Epithelial cell of esophagus (primary cell): ENCODE measurements around the gene KAT2A.
"Not testable (repeated sequence)": the region's sequence is repeated elsewhere in the genome, so short reads cannot be mapped to it uniquely, and the experiment has no call there.

Experiments
- DNase-seq: peaks from one replicate; pipeline ENCODE4 v3.0.0; 2010; ENCODE audit warnings: low read depth
- H3K4me3 ChIP-seq: 2 replicates; pipeline ENCODE4 v1.5.1; 2011; ENCODE audit warnings: mild to moderate bottlenecking, low read length, control low read depth
- CTCF ChIP-seq: IDR thresholded peaks from 2 replicates; pipeline ENCODE4 v1.5.1; 2011; ENCODE audit warnings: low read depth, mild to moderate bottlenecking, low read length, control low read depth, inconsistent platforms; ENCODE audit not compliant: insufficient read depth; ENCODE audit errors: missing control alignments

Gene KAT2A

GRCh38 chr17:42142371-42142896 lies 21.3 kb upstream of the KAT2A start:
- DNase-seq, result no peak
- H3K4me3 ChIP-seq, result no peak overlapping the region
- TF ChIP-seq CTCF, result no peak

- no peak for DNase-seq
- H3K4me3 ChIP-seq, result no peak overlapping the region
- no peak for TF ChIP-seq CTCF
Measured at GRCh38 chr17:42141382-42141781, 20.2 kb upstream of the KAT2A start.

- DNase-seq, result not testable (repeated sequence)
Measured at GRCh38 chr17:42140690-42141089, 19.5 kb upstream of the KAT2A start.

GRCh38 chr17:42138749-42139492 lies 17.8 kb upstream of the KAT2A start:
- H3K4me3 ChIP-seq, result no peak overlapping the region
- no peak for DNase-seq
- no peak for TF ChIP-seq CTCF

More at GRCh38 chr17:42140690-42141089, 19.5 kb upstream of the KAT2A start:
- H3K4me3 ChIP-seq, result not testable (repeated sequence)

GRCh38 chr17:42136654-42137051 lies 15.5 kb upstream of the KAT2A start:
- DNase-seq, result no peak
- no peak for TF ChIP-seq CTCF
- no peak overlapping the region for H3K4me3 ChIP-seq

GRCh38 chr17:42135664-42136653 lies 14.8 kb upstream of the KAT2A start:
- peak; percentile 84 for DNase-seq
- H3K4me3 ChIP-seq, result no peak overlapping the region
- no peak for TF ChIP-seq CTCF

- TF ChIP-seq CTCF, result no peak
- DNase-seq, result no peak
- H3K4me3 ChIP-seq, result no peak overlapping the region
Measured at GRCh38 chr17:42135151-42135550, 14.0 kb upstream of the KAT2A start.
